Hepatocyte (in vitro differentiated cells): ENCODE measurements around the gene FRAT2.

Experiments
- CTCF ChIP-seq: fragments of 200-600 bp; sonication (generic); IDR thresholded peaks from 2 replicates; pipeline ENCODE4 v1.5.1; 2016; ENCODE audit warnings: antibody characterized with exemption, mild to moderate bottlenecking; ENCODE audit not compliant: poor library complexity
- EZH2 ChIP-seq: fragments of 200-600 bp; sonication (generic); IDR thresholded peaks from 2 replicates; pipeline ENCODE4 v1.6.1; 2016; ENCODE audit warnings: antibody characterized with exemption, mild to moderate bottlenecking, borderline replicate concordance

- TF ChIP-seq CTCF (no peak), EZH2 (no peak)
Observed at GRCh38 chr10:97325754-97326153, 8.8 kb downstream of the FRAT2 start.
